IMR-90 (cell line): ENCODE results near the gene ACVRL1.

Experiments used
- CEBPB ChIP-seq: IDR thresholded peaks from 2 replicates; pipeline ENCODE4 v1.6.1; 2012; ENCODE audit warnings: low read depth, low read length, improper control_type of control experiment
- CHD1 ChIP-seq: IDR thresholded peaks from 2 replicates; pipeline ENCODE4 v1.6.1; 2012; ENCODE audit warnings: low read depth, low read length, improper control_type of control experiment
- ELK1 ChIP-seq: fragments of 150-350 bp; IDR thresholded peaks from 2 replicates; pipeline ENCODE4 v1.6.1; 2016; ENCODE audit warnings: low read depth, mild to moderate bottlenecking, low read length, moderate library complexity, borderline replicate concordance
- FOS ChIP-seq: fragments of 150-350 bp; IDR thresholded peaks from 2 replicates; pipeline ENCODE4 v1.6.1; 2016; ENCODE audit warnings: low read depth, low read length
- MAFK ChIP-seq: IDR thresholded peaks from 2 replicates; pipeline ENCODE4 v1.6.1; 2012; ENCODE audit warnings: low read depth, low read length, improper control_type of control experiment
- MXI1 ChIP-seq: IDR thresholded peaks from 2 replicates; pipeline ENCODE4 v1.6.1; 2012; ENCODE audit warnings: low read depth, mild to moderate bottlenecking, low read length, moderate library complexity, borderline replicate concordance
- POLR2A ChIP-seq: IDR thresholded peaks from 2 replicates; pipeline ENCODE4 v1.6.1; 2012; ENCODE audit warnings: mild to moderate bottlenecking, low read depth, low read length
- RAD21 ChIP-seq: IDR thresholded peaks from 2 replicates; pipeline ENCODE4 v1.6.1; 2012; ENCODE audit warnings: low read length, improper control_type of control experiment
- RCOR1 ChIP-seq: IDR thresholded peaks from 2 replicates; pipeline ENCODE4 v1.6.1; 2012; ENCODE audit warnings: mild to moderate bottlenecking, low read length, improper control_type of control experiment; ENCODE audit not compliant: insufficient replicate concordance
- RFX5 ChIP-seq: IDR thresholded peaks from 2 replicates; pipeline ENCODE4 v1.8.0; 2012; ENCODE audit warnings: low read depth, mild to moderate bottlenecking, low read length, moderate library complexity
- SMC3 ChIP-seq: fragments of 150-350 bp; IDR thresholded peaks from 2 replicates; pipeline ENCODE4 v1.6.1; 2016; ENCODE audit warnings: low read depth, mild to moderate bottlenecking, antibody characterized with exemption, low read length, moderate library complexity
- TF ChIP-seq, protein P1 (sequence below): conservative IDR thresholded peaks from 2 replicates; pipeline ENCODE4 v1.5.1; 2012; ENCODE audit warnings: mild to moderate bottlenecking, low read depth, low read length, improper control_type of control experiment
- TF ChIP-seq, protein P2 (sequence below): fragments of 150-350 bp; IDR thresholded peaks from 2 replicates; pipeline ENCODE4 v1.6.1; 2017; ENCODE audit warnings: mild to moderate bottlenecking, antibody characterized with exemption, low read length, low read depth

DNA sequence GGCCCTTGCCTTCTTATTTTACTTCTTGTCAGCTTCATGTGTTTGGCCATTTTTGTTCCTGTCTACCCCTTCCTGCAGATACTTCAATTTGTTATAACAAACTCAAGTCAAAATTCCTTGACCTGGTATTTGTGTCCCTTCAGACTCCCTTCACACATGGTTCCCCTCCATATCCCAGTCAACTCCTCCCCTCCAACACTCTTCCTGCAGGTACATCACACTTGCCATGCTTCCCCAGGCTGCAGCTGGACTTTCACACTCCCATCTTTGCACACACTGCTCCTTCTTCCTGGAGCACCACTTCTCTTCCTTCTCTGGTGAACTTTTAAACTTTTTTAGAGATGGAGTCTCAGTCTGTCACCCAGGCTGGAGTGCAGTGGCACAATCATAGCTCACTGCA, 39.9 kb upstream of the ACVRL1 start:
- TF ChIP-seq POLR2A (no peak), CHD1 (no peak), RAD21 (no peak), MXI1 (no peak), CEBPB (no peak), RFX5 (no peak), SMC3 (no peak), ELK1 (no peak), RCOR1 (no peak), MAFK (no peak), FOS (no peak)
- TF ChIP-seq, protein P1, sequence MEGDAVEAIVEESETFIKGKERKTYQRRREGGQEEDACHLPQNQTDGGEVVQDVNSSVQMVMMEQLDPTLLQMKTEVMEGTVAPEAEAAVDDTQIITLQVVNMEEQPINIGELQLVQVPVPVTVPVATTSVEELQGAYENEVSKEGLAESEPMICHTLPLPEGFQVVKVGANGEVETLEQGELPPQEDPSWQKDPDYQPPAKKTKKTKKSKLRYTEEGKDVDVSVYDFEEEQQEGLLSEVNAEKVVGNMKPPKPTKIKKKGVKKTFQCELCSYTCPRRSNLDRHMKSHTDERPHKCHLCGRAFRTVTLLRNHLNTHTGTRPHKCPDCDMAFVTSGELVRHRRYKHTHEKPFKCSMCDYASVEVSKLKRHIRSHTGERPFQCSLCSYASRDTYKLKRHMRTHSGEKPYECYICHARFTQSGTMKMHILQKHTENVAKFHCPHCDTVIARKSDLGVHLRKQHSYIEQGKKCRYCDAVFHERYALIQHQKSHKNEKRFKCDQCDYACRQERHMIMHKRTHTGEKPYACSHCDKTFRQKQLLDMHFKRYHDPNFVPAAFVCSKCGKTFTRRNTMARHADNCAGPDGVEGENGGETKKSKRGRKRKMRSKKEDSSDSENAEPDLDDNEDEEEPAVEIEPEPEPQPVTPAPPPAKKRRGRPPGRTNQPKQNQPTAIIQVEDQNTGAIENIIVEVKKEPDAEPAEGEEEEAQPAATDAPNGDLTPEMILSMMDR, result no peak
- TF ChIP-seq, protein P2, sequence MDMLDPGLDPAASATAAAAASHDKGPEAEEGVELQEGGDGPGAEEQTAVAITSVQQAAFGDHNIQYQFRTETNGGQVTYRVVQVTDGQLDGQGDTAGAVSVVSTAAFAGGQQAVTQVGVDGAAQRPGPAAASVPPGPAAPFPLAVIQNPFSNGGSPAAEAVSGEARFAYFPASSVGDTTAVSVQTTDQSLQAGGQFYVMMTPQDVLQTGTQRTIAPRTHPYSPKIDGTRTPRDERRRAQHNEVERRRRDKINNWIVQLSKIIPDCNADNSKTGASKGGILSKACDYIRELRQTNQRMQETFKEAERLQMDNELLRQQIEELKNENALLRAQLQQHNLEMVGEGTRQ, result no peak
